WTC11 (cell line): ENCODE results near the gene CHST14. TPM values are rescaled to one million over a fixed set of nuclear protein-coding genes. Genes with fewer than 3 reads are reported as not detected.

Experiments
- ATAC-seq: fragments of 200-7000 bp; cut with Tn5 transposase; 2 replicates; pipeline ENCODE4 v1.10.0; 2021; ENCODE audit warnings: mild to moderate bottlenecking, moderate library complexity
- CTCF ChIA-PET: fragments of 300-600 bp; sonication (Branson Sonifier 250); formaldehyde crosslinking; loops from one replicate; lab custom pipeline; 2021; ENCODE audit warnings: antibody characterized with exemption; lab: Charles Lee
- POLR2A ChIA-PET: fragments of 350-600 bp; sonication (Branson Sonifier 250); formaldehyde crosslinking; loops from one replicate; lab custom pipeline; 2021; ENCODE audit warnings: antibody characterized with exemption; lab: Charles Lee
- DNase-seq: peaks from one replicate; pipeline ENCODE4 v3.0.0; 2021; ENCODE audit warnings: low spot score
- H3K27ac Mint-ChIP-seq: 2 replicates; pipeline ENCODE4 v1.8.0; 2021; ENCODE audit warnings: mixed read lengths
- H3K27me3 Mint-ChIP-seq: 2 replicates; pipeline ENCODE4 v1.8.0; 2021; ENCODE audit warnings: low read depth, mild to moderate bottlenecking, moderate library complexity, mixed read lengths
- H3K36me3 Mint-ChIP-seq: 2 replicates; pipeline ENCODE4 v1.8.0; 2021; ENCODE audit warnings: mixed read lengths
- H3K4me1 Mint-ChIP-seq: 2 replicates; pipeline ENCODE4 v1.8.0; 2022; ENCODE audit warnings: mixed read lengths
- H3K4me3 Mint-ChIP-seq: 2 replicates; pipeline ENCODE4 v1.8.0; 2021; ENCODE audit warnings: mild to moderate bottlenecking, moderate library complexity, mixed read lengths
- H3K9me3 Mint-ChIP-seq: 2 replicates; pipeline ENCODE4 v1.8.0; 2021; ENCODE audit warnings: mixed read lengths
- CDX4 ChIP-seq: fragments of 250-450 bp; sonication (Bioruptor Pico); IDR thresholded peaks from 2 replicates; pipeline ENCODE4 v1.9.0; 2021; ENCODE audit warnings: moderate library complexity, mild to moderate bottlenecking, inconsistent platforms, borderline replicate concordance
- CREM ChIP-seq: sonication (generic); formaldehyde crosslinking; IDR thresholded peaks from 2 replicates; pipeline ENCODE4 v1.8.1; 2022; ENCODE audit warnings: mild to moderate bottlenecking, missing genetic modification reagents, moderate library complexity
- CTCF ChIP-seq: fragments of 200-600 bp; IDR thresholded peaks from 2 replicates; pipeline ENCODE4 v1.8.0; 2022; ENCODE audit warnings: antibody characterized with exemption
- E2F4 ChIP-seq: sonication (generic); formaldehyde crosslinking; IDR thresholded peaks from 2 replicates; pipeline ENCODE4 v1.8.1; 2022; ENCODE audit warnings: low read depth, mild to moderate bottlenecking, moderate library complexity, missing genetic modification reagents, borderline replicate concordance
- ELF4 ChIP-seq: sonication (generic); formaldehyde crosslinking; IDR thresholded peaks from 2 replicates; pipeline ENCODE4 v1.8.1; 2022; ENCODE audit warnings: low read depth, mild to moderate bottlenecking, moderate library complexity, missing genetic modification reagents
- ESRRA ChIP-seq: sonication (generic); formaldehyde crosslinking; IDR thresholded peaks from 2 replicates; pipeline ENCODE4 v1.8.1; 2022; ENCODE audit warnings: mild to moderate bottlenecking, missing genetic modification reagents, borderline replicate concordance
- GTF2I ChIP-seq: fragments of 250-450 bp; sonication (Bioruptor Pico); conservative IDR thresholded peaks from 2 replicates; pipeline ENCODE4 v1.4.0; 2021; ENCODE audit warnings: mild to moderate bottlenecking
- IRF1 ChIP-seq: sonication (generic); formaldehyde crosslinking; IDR thresholded peaks from 2 replicates; pipeline ENCODE4 v1.8.0; 2023; ENCODE audit warnings: missing genetic modification reagents
- PRRX2 ChIP-seq: fragments of 250-450 bp; sonication (Bioruptor Pico); IDR thresholded peaks from 2 replicates; pipeline ENCODE4 v1.8.0; 2021; ENCODE audit warnings: mild to moderate bottlenecking
- RORB ChIP-seq: fragments of 250-450 bp; sonication (Bioruptor Pico); IDR thresholded peaks from 2 replicates; pipeline ENCODE4 v1.9.0; 2021; ENCODE audit warnings: mild to moderate bottlenecking
- SMAD3 ChIP-seq: sonication (generic); formaldehyde crosslinking; IDR thresholded peaks from 2 replicates; pipeline ENCODE4 v1.8.0; 2022; ENCODE audit warnings: missing genetic modification reagents, mild to moderate bottlenecking, borderline replicate concordance
- SP1 ChIP-seq: sonication (generic); formaldehyde crosslinking; conservative IDR thresholded peaks from 2 replicates; pipeline ENCODE4 v1.8.1; 2022; ENCODE audit warnings: missing genetic modification reagents
- ZNF317 ChIP-seq: sonication (generic); formaldehyde crosslinking; IDR thresholded peaks from 2 replicates; pipeline ENCODE4 v1.8.1; 2023; ENCODE audit warnings: low read depth, mild to moderate bottlenecking, moderate library complexity, missing genetic modification reagents, borderline replicate concordance
- ZNF425 ChIP-seq: fragments of 250-450 bp; sonication (Bioruptor Pico); conservative IDR thresholded peaks from 2 replicates; pipeline ENCODE4 v1.9.0; 2021; ENCODE audit warnings: mild to moderate bottlenecking
- total RNA-seq: library from RNA; stranded (reverse); gene quantifications from 3 replicates; pipeline ENCODE4 v1.2.3, GENCODE V29; 2021

Gene CHST14
- total RNA-seq, 1 experiment from 2014 or later: 21.3 TPM

GRCh38 chr15:40483919-40484318, 13.1 kb downstream of the CHST14 start:
- ATAC-seq (no peak), DNase-seq (no peak)
- Mint-ChIP-seq H3K4me3 (no peak overlapping the region), H3K9me3 (no peaks in the 10 kb centered on the region), H3K27me3 (peaks cover 2% of the 10 kb centered on the region), H3K36me3 (no peaks in the 10 kb centered on the region), H3K4me1 (peaks cover 1% of the 10 kb centered on the region), H3K27ac (no peak overlapping the region)
- POLR2A ChIA-PET: no interaction called here
- CTCF ChIA-PET: no interaction called here
- no peak for TF ChIP-seq ZNF317 (CRISPR knock-in tag)
- no peak for TF ChIP-seq IRF1 (CRISPR knock-in tag)

GRCh38 chr15:40486066-40486770, 15.4 kb downstream of the CHST14 start:
- Mint-ChIP-seq H3K4me3 (no peak overlapping the region), H3K27ac (no peak overlapping the region)
- DNase-seq: no peak
- POLR2A ChIA-PET: no interaction called here
- TF ChIP-seq CDX4 (CRISPR knock-in tag) (no peak), SP1 (CRISPR knock-in tag) (no peak), GTF2I (CRISPR knock-in tag) (no peak), E2F4 (CRISPR knock-in tag) (no peak), RORB (CRISPR knock-in tag) (no peak), ESRRA (CRISPR knock-in tag) (no peak), SMAD3 (CRISPR knock-in tag) (no peak), CREM (CRISPR knock-in tag) (no peak), ZNF425 (CRISPR knock-in tag) (no peak), PRRX2 (CRISPR knock-in tag) (no peak), ELF4 (CRISPR knock-in tag) (no peak), CTCF (no peak)
- TF ChIP-seq, all 79 proteins: peak for 0
- Mint-ChIP-seq H3K9me3 (no peaks in the 10 kb centered on the region), H3K36me3 (no peaks in the 10 kb centered on the region), H3K27me3 (no peaks in the 10 kb centered on the region; the same call in 1 of the 2 replicates), H3K4me1 (no peaks in the 10 kb centered on the region)
- CTCF ChIA-PET: interaction anchor here (1.0 kb wide), 1 partner anchor 212 kb away, joined by 5 read pairs; no protein-coding TSS in a partner anchor
- ATAC-seq: no peak
